ENCODE measurements around the gene ZNF761.
"Not testable (repeated sequence)": the region's sequence is repeated elsewhere in the genome, so short reads cannot be mapped to it uniquely, and the experiment has no call there.

ZNF761 gene

DNA sequence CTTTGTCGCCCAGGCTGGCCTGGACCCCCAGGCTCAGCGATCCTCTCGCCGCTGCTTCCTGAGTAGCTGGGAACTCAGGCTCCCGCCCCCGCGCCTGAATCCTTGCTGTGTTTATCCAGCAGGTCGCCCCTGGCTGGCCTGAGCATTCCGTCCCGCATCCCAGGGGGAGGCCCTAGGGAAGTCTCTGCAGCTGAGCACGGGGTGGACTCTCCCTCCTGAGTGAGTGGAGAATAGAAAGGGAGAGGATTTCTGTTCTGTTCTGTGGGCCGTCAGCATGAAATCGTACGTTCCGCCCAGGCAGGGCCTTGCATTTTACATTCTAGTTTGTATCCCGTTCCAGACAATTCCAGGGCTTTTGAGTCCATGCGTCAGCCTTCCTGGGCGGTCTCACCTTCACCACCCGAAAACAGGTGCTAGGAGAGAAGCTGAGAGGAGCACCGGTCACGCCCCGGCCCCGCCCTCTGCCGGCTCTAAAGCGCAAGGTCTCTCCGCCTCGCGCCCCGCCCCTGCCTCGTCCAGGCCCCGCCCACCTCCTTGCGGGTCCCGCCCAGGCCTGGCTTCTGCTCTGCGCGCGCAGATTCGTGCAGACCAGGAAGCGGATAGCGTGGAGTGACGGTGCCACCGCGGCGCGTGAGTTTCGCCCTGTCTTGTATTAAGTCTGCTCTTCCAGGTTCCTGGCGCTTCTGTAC lies at the start of gene ZNF761:
Gene ZNF761, plus strand, starts transcription at position 586 of the 689 bp plus-strand sequence. CDS start 15,285 bp downstream, outside the sequence.
- DNase-seq = peak; percentile 97 to 99

DNA sequence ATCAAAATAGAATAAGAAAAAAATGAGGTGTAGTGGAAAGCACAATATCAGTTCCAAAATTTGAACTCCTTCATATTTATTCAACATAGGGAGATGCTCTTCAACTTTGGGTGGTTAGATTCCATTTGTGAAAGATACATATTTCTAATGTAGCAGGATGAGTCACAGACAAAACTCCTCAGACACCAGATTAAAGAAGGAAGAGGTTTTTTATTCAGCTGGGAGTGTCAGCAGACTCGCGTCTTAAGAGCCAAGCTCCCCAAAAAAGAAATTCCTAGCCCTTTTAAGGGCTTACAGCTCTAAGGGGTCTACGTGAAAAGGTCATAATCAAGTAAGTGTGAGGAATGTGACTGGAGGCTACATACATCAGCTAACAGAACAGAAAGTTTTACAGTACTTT lies 43.6 kb upstream of the ZNF761 start:
- no peak for DNase-seq

DNA sequence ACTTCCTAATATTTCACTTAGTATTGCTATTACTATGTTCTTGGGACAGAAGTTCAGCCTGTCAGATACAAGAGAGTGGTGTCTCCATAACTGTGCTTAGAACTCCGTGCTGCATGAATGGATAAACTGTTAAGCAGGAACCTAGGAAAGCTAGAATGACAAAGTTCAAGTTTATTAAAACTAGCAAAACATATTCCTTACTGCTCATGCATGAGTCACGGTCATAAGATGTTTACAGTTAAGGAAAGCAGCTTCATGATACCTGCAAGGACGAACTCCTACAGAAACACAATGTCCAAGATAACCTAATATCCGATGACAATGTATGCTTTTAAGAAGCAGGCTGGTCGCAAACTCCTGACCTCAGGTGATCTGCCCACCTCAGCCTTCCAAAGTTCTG lies 42.9 kb upstream of the ZNF761 start:
- no peak for DNase-seq

DNA sequence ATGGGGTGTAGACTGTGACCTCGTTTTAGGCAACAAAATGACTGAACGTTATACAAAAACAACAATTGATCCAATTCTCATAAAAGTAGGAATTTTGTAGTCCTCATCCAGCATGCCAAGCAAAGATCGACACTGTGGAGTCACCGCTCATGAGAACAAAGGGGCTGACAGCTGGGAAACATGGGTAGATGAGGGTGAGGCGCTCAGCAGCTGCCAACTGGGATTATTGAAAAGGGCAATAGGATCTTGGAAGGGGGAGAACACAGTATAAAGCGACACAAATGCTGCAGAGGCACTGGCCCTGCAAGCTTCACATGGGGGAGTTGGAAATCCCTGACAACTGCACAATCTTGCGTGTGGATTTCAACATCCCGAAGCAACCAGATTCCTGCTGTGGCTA lies 42.2 kb upstream of the ZNF761 start:
- no peak for DNase-seq

DNA sequence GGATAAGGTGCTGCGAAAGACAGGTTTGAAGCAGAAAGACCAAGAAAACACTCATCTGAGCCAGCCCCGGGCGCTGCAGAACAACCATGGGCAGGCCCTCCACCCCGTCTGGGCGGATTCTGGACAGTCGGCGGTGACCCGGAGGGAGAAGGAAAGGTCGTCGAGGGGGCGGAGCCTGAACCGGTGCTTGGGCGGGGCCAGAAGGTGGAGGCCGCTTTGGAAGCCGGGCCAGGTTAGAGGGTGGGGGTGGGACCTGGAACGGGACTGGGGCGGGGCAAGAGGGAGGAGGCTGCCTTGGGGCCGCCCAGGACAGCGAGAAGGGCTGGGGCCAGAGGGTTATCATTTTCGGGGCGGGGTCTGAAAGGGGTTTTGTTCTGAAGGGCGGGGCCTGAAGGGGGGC lies 41.8 kb upstream of the ZNF761 start:
- DNase-seq = no peak

DNA sequence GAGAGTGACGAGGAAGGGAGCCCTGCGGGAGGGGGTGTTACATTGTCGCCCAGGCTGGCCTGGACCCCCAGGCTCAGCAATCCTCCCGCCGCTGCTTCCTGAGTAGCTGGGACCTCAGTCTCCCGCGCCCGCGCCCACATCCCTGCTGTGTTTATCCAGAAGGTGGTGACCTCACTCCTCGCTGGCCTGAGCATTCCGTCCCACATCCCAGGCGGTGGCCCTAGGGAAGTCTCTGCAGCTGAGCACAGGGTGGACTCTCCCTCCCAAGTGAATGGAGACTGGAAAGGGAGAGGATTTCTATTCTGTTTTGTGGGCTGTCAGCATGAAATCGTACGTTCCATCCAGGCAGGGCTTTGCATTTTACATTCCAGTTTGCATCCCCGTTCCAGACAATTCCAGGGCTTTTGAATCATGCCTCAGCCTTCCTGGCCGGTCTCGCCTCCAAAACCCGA lies 37.2 kb upstream of the ZNF761 start:
- no peak for DNase-seq

DNA sequence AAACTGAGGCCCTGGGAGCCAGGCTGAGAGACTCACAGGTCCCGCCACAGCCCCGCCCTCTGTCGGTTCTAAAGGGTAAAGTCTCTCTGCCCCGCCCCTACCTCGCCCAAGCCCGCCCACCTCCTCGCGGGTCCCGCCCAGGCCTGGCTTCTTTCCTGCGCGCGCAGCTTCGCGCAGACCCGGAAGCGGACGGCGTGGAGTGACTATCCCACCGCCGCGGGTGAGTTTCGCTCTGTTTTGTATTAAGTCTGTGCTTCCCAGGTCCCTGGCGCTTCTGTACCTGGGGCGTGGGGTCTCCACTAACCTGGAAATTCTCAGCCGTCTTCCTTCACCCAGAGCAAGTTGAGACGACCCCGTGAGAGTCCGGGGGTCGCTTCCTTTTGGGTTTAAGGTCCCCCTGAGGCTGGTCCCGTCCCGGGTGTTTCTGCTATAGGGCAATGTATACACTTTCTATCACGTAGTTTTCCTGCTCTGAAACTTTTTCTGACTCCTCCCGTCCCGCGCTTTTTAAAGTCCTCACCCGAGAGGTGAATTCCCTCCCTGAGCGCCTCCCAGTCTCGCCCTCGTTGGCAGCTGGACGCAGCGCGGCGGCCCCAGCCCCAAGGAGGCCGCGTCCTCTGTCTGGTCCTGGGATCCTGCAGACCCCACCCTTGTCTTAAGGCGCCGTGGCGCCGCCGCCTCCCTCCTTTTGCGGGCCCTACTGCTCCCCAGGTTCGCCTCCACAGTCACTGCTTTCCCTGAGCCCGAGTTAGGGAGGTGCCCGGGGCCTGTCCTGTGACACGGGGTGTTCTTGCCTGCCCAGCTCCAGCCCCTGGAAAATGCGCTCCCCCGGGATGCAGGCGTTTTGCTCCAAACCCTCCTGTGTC lies 36.6 kb upstream of the ZNF761 start, which contains the start of gene ZNF765:
Gene ZNF765, plus strand, starts transcription at position 176 of the 866 bp plus-strand sequence. CDS start 2,867 bp downstream, outside the sequence.
- peak; percentile 85 to 99 for DNase-seq

DNA sequence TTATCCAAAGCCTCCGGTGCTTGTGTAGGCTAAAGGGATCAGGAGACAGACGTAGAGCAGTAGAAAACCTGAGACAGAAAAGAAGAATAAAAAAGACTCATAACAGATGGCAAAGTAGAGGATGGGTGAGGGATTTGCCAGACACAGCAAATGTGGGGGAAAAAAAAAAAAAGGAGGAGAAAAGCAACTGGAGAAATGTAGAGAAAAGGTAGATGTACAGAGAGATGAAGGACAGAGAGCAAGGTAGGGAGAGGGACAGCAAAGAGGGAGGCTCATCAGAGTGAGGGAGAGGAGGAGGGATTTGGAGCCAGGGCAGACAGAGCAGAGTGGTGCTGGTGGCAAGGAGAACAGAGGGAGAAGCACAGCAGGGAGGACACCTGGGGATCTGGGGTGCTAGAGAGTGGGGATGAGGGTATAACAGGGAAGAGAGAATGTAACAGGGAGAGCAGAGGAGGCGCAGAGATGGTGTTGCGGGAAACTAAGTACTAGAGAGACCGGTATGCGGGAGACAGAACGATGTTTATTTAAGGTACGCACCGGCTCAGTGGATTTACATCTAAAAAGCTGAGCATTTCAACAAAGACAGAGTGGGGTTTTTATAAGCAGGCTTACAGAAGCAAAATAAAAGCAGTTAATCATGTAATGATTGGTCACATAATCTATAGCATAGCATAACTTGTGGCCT lies 35.8 kb upstream of the ZNF761 start:
- not testable (repeated sequence) for DNase-seq

DNA sequence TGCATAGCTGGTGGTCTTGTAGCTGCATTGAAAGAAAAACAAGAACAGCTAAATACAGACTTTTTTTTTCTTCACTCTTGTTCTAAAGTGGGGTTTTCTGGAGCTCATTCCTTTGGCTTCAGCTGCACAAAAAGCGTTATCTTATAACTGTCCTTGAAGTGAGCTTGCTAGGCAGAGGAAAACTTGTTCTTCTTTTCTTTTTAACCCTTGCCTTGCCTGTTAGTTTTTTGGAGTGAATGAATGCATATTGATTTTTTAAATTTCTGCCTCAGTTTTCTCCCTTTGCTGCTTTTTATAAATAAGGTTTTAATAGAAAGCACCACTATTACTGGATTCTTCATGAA lies 35.3 kb upstream of the ZNF761 start:
- DNase-seq = no peak

DNA sequence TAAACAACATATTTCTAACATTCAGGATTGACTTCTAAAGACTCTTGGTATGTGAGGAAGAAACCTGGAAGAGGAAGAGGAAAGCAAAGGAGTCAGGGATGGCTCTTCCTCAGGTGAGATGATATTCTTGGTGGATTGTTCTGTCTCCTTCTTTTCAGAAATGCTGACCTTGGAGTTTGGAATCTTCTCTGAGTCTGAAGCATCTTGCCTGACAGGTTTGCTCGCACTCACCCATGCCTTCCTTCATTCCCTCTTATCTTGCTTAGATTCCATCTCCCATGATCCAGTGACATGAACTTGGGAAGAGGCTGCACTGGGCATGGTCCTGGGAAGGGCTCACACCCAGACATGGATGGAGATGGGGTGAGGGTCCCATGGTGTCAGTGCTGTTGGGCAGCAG lies 33.9 kb upstream of the ZNF761 start:
- not testable (repeated sequence) for DNase-seq

DNA sequence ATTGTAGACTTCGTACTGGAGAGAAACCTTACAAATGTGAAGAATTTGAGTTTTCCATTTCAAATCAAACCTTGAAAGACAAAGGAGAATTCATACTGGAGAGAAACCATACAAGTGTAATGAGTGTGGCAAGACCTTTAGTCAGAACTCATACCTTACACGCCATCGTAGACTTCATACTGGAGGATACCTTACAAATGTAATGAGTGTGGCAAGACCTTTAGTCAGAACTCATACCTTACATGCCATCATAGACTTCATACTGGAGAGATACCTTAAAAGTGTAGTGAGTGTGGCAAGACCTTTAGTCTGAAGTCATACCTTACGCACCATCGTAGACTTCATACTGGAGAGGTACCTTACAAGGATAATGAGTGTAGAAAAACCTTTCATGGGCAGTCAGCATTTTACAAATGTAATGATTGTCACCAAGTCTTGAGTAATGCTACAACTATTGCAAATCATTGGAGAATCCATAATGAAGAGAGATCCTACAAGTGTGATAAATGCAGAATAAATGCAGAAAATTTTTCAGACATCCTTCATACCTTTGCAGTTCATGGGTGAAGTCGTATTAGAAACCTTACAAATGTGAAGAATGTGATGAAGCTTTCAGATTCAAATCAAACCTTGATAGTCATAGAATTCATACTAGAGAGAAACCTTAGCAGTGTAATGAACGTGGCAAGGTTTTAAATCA lies 22.1 kb upstream of the ZNF761 start:
- DNase-seq = no peak

DNA sequence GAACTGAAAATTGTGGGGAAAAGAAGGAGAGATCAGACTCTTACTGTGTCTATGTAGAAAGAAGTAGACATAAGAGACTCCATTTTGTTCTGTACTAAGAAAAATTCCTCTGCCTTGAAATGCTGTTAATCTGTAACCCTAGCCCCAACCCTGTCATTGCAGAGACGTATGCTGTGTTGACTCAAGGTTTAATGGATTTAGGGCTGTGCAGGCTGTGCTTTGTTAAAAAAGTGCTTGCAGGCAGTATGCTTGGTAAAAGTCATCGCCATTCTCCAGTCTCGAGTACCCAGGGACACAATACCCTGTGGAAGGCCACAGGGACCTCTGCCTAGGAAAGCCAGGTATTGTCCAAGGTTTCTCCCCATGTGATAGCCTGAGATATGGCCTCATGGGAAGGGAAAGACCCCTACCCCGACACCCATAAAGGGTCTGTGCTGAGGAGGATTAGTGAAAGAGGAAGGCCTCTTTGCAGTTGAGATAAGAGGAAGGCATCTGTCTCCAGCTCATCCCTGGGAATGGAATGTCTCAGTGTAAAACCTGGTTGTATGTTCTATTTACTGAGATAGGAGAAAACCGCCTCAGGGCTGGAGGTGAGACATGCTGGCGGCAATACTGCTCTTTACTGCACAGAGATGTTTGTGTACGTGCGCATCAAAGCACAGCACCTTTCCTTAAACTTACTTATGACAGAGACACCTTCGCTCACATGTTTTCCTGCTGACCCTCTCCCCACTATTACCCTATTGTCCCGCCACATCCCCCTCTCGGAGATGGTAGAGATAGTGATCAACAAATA lies 11.1 kb upstream of the ZNF761 start:
- not testable (repeated sequence) for DNase-seq

DNA sequence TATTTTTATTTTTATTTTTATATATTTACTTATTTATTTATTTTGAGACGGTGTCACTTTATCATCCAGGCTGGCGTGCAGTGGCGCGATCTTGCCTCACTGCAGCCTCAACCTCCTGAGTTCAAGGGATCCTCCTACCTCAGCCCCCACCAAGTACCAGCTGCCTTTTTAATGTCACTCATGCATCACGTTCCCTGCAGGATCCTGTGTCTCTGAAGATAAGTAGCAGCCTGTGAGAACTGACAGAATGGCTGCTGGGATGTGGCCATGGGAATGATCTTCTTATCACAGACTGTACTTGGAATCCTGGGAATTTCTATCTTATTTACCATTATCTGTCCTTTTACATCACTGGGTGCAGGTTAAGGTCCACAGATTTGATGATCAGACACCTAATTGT lies 9.2 kb upstream of the ZNF761 start:
- no peak for DNase-seq

DNA sequence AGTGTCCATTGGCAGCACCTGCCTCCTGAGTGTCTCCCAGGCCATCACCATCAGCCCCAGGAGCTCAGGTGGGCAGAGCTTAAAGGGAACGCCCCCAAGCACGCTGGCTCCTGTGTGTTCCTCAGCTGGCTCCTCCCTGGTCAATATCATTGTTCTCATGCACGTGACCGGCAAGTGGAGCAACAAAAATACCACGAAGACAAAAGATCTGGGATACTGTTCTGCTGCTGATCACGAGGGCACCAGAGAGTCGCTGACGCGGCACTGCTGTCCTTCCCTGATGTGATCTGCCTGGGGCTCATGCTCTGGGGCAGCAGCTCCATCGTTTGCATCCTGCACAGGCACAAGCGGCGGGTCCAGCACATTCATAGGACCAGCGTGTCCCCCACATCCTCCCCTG lies 8.7 kb upstream of the ZNF761 start:
- DNase-seq = peak; percentile 28 to 36

DNA sequence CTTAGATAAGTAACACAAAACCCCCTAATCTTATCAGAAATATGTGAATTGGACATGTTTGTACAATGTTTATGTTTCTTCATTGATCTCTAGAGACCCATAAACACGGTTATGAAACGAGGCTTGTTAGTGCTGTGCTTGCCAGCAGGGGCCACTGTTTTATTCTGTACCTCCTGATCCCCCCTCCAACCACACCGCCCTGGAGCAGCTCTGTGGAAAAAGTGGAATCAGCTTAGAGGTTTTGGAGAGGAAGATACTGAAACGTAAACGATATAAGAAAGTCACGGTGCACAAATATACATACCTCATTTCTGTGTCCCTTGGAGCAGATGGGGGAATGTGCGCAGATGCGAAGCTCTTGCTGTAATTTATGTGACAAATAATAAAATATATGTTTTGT lies 8.1 kb upstream of the ZNF761 start:
- peak; percentile 41 to 65 for DNase-seq

DNA sequence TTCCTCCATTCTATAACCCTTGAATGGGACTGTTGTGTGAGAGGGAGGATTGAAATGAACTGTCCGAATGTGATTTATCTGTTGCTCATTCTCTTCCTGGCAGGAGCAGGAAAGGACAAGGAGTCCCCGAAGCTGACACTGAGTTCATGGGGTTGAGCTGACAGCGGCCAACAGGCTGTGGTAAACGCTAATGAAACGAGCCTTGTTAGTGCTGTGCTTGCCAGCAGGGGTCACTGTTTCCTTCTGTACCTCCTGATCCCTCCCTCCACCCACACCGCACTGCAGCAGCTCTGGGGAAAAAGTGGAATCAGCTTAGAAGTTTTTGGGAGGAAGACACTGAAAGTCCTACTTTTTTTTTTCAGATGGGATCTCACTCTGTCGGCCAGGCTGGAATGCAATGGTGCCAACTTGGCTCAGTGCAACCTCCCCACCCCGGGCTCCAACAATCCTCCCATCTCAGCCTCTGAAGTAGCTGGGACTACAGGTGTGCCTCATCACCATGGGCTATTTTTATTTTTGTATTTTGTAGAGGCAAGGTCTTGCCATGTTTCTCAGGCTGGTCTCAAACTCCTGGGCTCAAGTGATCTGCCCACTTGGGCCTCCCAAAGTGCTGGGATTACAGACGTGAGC lies 6.7 kb upstream of the ZNF761 start:
- peak; percentile 36 to 91 for DNase-seq

DNA sequence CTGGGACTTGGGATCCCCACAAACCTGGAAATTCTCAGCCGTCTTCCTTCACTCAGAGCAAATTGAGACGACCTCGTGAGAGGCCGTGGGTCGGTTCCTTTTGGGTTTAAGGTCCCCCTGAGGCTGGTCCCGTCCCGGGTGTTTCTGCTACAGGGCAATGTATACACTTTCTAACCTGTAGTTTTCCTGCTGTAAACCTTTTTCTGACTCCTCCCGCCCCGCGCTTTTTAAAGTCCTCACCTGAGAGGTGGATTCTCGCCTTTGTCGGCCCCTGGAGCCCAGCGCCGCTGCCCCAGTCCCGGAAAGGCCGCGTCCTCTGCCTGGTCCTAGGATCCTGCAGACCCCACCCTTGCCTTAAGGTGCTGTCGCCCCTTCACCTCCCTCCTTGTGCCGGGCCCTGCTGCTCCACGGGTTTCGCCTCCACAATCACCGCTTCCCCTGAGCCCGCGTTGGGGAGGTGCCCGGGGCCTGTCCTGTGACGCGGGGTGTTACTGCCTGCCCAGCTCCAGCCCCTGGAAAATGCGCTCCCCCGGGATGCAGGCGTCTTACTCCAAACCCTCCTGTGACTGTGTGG lies 391 bp downstream of the ZNF761 start:
- DNase-seq = peak; percentile 31 to 47

DNA sequence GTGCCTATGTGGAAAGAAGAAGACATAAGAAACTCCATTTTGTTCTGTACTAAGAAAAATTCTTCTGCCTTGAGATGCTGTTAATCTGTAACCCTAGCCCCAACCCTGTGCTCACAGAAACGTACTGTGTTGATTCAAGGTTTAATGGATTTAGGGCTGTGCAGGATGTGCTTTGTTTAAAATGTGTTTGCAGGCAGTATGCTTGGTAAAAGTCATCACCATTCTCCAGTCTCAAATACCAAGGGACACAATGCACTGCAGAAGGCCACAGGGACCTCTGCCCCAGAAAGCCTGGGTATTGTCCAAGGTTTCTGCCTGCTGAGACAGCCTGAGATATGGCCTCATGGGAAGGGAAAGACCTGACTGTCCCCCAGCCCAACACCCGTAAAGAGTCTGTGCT lies 12.0 kb downstream of the ZNF761 start:
- not testable (repeated sequence) for DNase-seq

DNA sequence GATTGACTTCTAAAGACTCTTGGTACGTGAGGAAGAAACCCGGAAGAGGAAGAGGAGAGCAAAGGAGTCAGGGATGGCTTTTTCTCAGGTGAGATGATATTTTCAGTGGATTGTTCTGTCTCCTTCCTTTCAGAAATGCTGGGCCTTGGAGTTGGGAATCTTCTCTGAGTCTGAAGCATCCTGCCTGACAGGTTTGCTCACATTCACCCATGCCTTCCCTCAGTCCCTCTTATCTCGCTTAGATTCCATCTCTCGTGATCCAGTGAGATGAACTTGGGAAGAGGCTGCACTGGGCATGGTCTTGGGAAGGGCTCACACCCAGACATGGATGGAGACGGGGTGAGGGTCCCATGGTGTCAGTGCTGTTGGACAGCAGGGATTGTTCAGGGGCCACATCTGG lies 15.4 kb downstream of the ZNF761 start:
- DNase-seq = not testable (repeated sequence)

DNA sequence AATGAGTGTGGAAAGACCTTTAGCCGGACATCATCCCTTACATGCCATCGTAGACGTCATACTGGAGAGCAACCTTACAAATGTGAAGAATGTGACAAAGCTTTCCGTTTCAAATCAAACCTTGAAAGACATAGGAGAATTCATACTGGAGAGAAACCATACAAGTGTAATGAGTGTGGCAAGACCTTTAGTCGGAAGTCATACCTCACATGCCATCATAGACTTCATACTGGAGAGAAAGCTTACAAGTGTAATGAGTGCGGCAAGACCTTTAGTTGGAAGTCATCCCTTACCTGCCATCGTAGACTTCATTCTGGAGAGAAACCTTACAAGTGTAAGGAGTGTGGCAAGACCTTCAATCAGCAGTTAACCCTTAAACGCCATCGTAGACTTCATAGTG lies 24.0 kb downstream of the ZNF761 start:
- DNase-seq = no peak

DNA sequence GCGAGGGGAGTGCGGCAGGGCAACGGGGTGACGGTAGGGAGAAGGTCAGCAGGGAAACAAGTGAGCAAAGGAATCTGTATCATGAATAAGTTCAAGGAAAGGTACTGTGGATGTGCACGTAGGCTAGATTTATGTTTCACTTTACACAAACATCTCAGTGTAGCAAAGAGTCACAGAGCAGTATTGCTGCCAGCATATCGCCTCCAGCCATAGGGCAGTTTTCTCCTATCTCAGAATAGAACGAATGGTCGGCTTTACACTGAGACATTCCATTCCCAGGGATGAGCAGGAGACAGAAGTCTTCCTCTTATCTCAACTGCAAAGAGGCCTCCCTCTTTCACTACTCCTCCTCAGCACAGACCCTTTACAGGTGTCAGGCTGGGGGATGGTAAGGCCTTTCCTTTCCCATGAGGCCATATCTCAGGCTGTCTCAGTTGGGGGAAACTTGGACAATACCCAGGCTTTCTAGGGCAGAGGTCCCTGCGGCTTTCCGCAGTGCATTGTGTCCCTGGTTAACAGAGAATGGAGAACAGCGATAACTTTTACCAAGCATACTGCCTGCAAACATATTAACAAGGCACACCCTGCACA lies 28.4 kb downstream of the ZNF761 start:
- not testable (repeated sequence) for DNase-seq

Measured in NCI-H526 (cell line).